ENCODE measurements around the gene ANKS1A.
"Not testable (repeated sequence)": the region's sequence is repeated elsewhere in the genome, so short reads cannot be mapped to it uniquely, and the experiment has no call there.

ANKS1A gene

DNA sequence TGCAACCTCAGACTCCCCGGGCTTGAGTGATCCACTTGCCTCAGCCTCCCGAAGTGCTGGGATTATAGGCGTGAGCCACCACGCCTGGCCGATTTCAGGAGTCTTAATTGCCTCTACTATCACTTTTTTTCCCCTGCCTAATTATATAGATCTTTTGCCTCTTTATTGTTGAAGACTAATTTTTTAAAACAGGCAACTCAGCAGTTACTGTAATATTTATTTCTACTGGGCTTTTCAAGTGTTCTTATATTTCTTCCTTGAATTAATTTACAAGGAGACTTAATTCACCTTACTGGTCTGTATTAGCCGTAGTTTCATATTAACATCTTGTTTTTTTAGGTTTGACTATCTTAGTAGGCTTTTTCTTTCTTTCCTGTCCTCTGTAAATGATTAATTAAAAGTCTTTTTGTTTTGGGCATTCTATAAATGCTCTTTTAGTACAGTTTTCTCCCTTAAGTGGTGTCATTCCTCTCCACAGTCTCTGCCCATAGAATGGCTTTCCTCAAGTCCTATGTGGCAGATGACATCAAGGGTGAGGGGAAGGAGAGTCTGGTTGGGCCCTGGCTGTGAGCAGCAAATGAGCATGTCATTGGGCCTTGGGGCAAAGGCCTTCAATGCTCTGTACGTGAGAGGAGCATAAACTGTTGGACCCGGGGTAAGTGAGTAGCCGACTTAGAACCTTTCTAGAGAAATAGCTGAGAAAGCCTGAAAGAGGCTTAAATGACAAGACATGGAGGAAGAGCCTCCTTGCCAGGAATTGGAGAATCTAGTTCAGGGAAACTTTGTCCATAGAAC, 36.0 kb downstream of the ANKS1A start:
- no peak for DNase-seq

DNA sequence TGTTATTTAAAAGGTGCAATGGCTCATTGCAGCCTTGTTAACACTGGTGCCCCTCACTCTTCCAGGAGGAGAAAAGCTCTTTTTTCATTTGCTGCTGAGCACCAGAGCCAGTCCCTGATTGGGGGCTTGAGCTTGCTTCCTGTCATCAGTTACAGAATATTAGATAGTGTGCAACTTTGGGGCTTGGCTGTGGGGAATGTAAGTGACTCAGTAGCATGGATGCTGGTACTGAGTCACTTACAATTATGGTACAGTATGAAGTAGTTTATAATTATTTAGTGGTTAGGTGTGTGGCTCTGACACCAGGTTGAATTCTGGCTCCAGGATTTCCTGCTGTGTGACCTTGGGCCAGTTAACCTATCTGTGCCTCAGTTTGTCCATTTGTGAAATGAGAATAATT, 37.6 kb downstream of the ANKS1A start:
- no peak for DNase-seq

DNA sequence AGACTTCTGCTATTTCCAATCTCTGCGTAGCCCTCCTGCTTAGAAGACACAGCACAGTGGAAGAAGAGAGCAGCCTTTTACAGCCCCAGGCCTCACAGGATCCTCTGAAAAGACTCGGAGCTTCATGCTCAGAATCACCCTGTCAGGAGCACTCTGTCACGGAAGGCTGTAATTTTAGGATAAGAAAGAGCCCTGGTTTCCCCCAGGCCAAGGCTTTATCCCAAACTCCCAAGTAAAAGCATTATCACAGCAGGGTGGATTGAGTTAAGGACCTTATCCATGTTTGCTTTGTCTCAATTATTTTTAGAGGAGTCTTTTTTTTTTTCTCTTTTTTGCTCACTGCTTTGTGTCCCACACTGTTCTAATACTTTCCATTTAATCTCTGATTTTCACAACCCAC, 39.2 kb downstream of the ANKS1A start:
- no peak for DNase-seq

DNA sequence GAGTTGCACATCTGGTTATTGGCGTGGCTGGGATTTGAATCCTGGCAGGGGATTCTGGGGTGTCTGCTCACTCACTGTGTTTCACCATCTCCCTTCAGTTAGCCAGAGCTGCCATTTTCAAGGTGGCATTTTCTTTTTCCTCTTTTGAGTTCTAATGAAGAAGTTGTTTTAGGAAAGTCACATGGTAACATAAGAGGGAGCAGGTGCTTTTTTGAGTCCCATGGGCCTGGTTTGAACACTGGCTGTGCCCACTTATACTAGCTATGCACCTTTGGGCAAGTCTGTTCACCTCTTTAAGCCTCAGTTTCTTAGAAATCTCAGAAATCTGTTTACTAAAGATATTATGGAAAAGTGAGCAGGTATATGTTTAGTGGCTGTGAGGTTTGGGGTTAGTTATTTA, 39.6 kb downstream of the ANKS1A start:
- no peak for DNase-seq

DNA sequence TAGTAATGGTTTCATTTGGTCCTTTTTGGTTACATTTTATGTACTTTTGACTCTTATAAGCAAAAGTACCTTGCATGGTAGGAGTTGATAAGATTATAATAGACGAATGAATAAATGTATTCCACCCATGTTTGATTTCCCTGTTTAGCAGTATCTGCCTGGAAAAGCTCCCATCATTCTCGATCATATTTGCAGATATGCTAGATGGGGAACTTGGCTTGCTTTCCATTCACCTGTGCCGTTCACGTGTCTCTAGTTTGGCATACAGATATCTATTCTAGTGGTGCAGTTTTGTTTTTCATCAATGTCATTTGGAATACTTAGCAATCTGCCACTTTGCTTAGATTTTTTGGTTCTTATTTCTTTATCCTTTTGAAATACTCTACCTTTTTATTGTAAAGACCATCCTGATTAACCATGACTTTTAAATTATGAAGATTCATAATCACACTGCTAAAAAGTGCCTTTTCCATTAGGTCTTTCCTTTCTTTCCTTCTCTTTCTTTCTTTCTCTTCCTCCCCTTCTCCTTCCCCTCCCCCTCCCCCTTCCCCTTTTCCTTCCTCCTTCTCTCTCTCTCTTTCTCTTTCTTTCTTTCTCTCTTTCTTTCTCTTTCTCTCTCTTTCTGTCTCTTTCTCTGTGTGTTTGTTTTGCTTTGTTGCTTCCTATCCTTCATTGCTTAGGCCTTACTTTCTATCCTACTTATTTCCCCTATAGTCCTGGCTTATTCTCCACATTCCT, 40.4 kb downstream of the ANKS1A start:
- DNase-seq = no peak

DNA sequence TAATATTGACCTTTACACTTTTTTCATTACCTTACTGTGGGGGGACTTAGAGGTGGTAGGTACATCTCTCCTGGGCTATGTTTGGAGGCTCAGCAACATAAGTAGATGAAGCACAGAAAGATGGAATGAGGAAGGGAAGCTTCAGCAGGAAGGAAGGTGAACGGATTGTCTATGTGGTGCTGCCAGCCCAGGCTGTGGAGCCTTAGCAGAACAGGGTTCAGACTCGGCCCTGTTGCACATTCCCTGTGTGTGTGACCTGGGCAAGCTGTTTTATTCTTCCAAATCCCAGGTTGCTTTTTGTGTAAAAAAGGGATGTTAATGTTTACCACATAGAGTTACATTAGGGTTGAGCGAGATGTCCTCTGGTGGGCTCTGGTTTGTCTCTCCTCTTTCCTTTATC, 41.2 kb downstream of the ANKS1A start:
- DNase-seq = no peak

DNA sequence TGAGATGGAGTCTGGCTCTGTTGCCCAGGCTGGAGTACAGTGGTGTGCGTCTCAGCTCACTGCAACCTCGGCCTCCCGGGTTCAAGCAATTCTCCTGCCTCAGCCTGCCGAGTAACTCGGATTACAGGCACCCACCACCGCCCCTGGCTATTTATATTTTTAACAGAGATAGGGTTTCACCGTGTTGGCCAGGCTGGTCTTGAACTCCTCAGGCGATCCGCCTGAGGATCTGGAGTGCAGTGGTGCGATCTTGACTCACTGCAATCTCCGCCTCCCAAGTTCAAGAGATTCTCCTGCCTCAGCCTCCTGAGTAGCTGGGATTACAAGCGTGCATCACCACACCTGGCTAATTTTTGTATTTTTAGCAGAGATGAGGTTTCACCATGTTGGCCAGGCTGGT, 43.1 kb downstream of the ANKS1A start:
- not testable (repeated sequence) for DNase-seq

DNA sequence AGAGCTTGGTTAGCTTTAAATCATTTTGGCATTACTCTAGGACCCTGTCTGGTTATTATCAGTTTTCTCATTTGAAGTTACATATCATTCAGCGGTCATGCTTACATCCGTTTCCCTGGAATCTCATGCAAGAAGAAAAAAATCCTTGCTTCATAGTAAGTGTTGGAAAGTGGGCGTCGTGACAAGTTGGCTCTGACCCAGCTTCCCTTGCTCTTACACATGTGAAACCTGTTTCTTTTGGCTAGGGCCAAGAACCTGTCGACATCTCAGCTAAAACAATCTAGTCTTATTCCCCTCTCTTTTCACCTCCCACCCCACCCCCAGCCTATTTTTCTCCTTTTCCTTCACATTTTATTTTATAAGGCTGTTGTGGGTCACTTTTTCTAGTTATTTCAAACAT, 45.5 kb downstream of the ANKS1A start:
- no peak for DNase-seq

DNA sequence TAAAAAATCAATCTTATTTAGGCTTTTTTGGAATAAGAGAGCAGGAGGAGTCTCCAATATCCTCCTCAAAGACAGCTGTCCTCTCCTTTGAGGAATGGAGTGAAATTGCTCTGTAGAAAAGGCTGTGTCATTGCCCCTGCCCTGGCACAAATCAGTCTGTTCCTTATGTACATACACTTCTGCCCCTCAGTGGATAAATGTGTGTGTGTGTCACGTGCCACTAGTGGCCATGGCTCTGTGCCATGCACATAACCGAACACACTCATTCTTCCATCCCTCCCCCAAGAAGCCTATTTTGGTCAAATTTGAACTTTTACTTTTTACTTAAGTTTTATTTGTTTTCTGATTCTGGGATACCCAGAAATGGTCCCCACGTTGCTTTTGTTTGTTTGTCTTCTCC, 49.2 kb downstream of the ANKS1A start:
- no peak for DNase-seq

DNA sequence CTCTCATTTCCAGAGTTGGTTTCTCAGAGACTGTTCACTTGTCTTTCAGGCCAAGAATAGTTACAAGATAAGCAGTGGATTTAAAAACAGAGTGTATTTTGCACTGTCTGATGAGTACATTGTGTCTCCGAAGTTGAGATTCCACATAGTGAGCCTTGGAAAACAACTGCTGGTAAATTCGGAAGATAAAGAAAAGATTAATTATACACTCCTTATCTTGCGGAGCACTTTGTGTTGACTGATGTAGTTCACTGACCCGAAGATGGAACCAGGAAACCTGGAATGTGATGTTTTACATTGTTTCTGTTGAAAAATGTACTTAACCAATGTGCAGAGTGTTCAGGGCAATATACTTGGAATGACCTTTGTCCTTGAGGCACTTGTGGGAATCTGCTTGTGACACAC, 51.0 kb downstream of the ANKS1A start:
- no peak for DNase-seq

DNA sequence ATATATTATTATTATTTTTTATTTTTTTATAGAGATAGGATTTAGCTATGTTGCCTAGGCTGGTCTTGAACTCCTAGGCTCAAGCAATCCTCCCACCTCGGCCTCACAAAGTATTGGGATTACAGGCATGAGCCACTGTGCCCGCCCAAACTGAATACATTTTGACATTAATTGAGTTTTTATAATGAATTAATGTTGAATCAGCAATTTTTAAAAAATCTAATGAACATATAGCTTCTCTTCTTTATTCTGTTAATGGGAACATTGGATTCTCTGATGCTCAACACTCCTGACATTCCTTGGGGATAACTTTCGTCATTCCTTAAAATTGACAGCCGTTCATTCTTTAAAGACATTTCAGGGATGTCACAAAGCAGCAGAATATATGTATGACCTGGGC, 52.4 kb downstream of the ANKS1A start:
- no peak for DNase-seq

DNA sequence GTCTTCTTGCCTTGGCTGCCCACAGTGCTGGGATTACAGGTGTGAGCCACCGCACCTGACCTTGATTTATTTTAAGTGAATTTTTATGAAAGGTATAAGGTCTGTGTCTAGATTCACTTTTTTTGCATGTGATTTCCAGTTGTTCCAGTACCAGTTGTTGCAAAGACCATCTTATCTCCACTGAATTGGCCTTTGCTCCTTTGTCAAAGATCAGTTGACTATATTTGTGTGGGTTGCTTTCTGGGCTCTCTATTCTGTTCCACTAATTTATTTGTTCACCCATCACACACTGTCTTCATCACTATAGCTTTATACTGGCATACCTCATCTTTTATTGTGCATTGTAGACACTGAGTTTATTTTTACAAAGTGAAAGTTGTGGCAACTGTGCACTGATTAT, 56.3 kb downstream of the ANKS1A start:
- DNase-seq = no peak

DNA sequence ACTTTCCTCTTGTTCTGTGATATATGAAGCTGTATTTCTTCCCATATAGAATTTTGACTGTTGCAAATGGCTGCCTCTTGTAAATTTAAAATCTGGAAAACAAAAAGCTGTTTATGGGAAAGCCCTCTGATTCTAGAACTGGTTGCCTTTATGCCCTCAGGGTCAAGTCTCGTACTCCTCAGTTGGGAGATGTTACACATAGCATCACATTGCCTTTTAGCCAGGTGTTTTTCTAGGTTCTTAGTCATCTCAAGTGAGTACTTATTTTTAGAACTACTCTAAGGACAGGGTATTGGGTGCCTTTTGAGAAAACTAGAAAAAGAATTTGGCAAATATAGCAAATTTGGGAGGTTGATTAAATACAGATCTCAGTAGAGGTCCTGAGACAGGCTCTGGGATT, 58.5 kb downstream of the ANKS1A start:
- DNase-seq = no peak

DNA sequence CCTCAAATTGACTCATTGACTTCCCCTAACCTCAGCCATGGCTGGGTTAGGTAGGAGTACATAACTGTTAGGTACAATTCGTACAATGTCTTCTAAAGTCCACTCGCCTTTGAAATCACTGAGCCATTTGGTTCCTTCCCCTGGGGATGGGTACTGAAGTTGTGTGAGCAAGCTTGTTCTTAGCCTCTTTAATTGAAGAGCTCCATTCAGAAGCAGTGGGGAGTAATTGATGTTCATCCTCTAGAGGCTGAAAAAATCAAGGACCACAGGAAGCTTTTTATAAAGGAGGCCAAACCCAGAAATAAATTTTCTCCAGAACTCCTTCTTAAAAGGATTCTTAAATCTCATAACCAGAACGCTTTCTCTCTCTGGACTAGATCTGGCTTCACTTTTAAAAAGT, 60.6 kb downstream of the ANKS1A start:
- no peak for DNase-seq

DNA sequence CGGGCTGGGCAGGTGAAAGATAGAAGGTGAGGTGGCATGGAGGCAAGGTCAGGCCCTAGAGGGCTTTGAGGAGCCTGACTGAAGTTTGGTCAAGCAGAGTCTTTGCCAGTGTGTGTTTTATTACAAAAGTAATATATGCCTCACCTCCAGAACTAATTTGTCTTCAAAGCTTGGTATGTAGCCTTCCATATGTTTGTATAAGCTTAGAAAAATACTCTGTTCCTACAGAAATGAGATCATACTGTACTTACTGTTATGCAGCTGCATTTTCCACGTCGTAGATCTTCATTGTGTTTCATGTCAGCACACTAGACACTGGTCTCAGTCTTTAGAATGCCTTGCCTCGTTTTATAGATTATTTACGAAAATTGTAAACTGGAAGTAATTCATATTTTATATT, 61.8 kb downstream of the ANKS1A start:
- DNase-seq = no peak

DNA sequence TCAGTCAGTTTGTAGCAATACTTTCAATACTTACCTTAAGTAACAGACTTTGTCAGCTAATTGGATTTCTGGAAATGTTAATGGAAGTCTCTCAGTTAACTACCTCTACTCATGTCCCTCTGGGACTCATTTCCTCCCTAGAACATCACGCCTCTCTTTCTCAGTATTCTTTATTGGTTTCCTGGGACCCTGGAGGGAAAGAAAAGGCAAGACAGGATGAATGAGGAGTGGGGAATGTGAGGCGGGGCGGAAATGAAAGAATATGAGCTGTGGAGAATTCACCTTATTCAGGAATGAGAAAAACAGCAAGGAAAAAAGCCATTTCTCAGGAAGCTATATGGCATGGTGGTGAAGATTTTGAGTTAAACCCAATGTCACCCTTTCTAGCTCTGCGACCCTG, 62.7 kb downstream of the ANKS1A start:
- DNase-seq = no peak

DNA sequence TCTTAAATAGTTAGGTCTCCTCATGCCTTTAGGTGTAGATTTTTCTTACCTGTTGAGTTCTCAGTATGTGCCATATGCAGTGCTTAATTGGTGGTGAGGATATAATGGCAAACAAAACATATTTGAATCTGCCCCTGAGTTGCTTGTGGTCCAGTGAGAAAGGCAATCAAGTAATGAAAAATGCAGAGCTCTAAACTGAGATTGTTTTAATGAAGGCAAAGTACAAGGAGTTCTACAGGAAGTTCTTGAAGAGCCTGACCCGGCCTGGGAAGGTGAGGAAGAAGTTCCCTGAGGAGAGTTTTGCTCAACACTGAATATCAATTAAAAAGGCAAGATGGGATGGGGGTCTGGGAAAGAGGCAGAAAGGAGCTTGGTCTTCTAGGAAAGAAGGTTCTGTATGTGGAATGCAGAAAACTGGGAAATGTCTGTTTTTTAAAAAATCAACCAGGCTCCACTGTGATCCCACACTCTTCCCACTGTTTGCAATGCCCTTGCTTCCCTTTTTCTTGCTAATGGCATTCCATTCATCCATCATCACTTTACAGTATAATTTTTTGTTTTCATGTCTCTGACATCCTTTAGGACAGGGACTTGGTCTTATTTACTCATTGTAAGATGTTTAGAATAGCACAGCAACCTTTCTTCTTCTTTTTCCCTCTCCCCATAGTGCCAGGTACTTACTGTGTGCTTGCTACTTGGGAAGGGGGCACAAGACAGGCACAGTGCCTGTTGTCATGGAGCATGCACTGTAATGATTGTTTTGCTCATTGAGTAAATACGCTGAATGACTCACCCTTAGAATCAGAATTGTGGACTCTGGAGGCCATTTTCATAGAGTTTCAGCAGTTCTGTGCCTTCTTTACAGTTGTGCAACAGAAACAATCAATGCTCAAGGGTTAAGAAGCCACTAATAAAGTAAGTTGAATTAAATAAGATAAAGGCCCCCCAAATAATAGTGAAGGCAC, 64.3 kb downstream of the ANKS1A start:
- no peak for DNase-seq

DNA sequence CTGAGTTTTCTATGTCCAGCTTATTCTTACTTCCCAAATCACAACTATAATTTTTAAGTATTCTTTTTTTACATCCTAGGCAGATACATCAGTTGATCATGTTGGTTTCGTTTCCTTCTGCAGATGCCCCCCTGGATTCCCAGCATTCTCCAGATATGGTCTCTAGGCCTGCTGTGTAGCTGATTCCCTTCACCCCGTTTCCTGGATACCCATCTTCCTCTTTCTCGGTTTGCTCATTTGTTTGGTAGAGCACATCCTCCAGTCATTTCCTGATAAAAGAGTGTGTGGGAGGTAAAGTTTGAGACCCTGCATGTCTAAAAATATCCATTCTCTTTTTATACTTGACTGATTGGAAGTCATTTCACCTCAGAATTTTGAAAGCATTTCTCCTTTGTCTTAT, 66.4 kb downstream of the ANKS1A start:
- DNase-seq = peak; percentile 51

DNA sequence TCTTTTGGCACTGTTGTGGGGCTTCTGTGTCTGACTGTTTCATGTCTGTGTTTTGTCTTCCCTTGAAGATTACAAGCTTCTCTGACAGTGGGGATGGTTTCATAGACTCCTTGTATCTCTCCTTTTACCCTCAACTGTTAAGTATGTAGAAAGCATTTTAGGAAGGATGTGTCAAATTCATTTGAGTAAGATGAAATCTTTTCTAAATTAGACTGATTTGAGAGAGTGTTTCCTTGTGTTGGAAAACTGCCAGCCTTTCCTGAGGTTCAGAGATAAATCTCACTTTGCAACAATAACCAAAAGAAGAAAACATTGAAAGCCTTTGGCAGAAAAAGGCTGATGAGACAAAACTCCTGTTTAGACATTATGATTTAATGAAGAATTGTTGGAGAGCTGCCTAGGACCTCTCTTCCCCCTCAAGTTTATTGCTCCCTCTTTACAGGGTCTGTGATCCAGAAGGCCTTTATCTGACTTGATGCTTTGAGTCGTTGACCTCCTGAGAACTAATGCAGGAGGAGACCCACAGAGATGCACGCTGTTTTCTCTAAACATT, 68.3 kb downstream of the ANKS1A start:
- no peak for DNase-seq

DNA sequence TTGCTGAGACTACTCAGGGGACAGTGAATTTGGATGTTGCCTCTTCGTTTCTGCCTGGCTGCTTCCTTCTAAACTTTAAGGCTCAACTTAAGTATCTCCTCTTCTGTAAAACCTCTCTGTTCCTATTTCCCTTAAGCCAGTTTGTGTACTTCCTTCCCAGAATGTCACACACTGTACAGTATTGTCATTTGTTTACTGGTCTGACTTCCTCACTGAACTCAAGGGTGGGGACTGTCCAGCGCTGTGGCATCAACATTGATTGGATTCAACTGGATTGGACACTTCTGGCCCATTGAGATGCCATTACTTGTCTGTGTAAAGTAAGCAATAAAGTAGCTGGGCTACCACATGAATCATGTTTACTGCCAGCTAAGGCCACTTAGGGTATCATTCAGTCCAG, 69.7 kb downstream of the ANKS1A start:
- DNase-seq = no peak

DNA sequence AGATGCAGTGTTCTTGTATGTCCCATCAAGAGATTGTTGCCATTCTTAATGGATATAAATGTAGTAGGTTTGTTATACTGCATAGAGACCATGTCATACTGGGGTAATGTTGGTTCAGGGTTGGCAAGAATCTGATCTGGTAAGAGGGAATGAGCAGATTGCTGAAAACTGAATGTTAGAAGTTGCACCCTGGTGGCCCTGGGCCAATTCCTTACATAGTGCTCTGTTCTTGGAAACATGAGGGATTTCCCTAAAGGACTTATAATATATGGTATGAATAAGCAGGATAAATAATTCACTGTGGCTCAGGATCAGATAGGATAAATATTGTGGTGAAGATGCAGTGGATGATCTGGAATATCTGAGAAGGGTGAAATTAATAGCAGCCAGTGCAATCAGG, 70.2 kb downstream of the ANKS1A start:
- no peak for DNase-seq

DNA sequence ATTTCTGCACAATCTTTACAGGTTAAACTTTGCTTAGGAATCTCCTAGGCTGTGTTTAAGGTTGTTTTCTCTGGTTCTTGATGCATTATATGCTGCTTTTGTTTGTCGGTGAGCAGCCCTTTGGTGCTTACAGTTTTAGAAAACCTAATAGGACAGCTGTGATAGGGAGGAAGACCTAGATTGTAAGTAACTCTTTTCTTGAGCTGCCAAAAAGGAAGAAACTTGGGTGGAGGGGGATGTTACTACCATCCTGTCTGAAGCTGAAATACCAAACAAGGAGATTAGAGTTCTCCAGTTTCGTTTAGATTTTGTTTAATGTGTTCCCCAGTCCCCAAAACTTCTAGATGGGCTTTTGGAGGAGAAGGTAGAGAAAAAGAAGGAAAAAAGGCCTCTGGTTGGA, 72.0 kb downstream of the ANKS1A start:
- no peak for DNase-seq

DNA sequence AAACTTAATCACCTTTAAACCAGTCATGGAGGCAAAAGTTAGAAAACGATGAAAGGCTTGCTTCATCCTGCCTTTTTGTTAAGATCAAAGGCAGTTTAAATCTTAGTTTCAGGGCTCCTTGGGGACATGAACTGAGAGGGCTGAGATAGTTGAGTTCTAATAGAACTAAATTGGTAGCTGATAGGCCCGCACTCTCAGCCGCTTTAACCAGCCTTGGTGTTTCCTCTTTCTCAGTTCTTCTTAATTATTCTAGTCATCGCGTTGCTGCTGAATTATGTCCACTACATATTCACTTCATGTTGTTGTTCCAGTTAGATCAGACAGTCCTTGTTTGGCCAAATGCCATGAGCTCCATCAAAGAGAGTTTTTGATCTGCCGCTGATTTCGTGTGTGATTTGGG, 72.5 kb downstream of the ANKS1A start:
- no peak for DNase-seq

Data from KG1 (cell line).